Measurements from ENCODE around the gene PRDM5. TPM values are rescaled to one million over a fixed set of nuclear protein-coding genes. Genes with fewer than 3 reads are reported as not detected.

PRDM5 gene
- total RNA-seq, 2 donors from 2014 or later: 9.9 to 18.9 TPM

GRCh38 chr4:120821977-120822376 lies 100.5 kb downstream of the PRDM5 start:
- WGBS: 88% methylated on average over 3 of the region's 3 CpGs
- no peak overlapping the region for H3K4me3 ChIP-seq
- no peaks in the 10 kb centered on the region for H3K27me3 ChIP-seq (replicated peaks; ENCODE audit: insufficient read depth)
- intact Hi-C loops (cut with DNase I): no loop called here
- no peaks in the 10 kb centered on the region for H3K4me1 ChIP-seq (replicated peaks)
- TF ChIP-seq POLR2A (IDR thresholded peaks at IDR 0.05): no peak
- no peaks in the 10 kb centered on the region for H3K9me3 ChIP-seq
- H3K27ac ChIP-seq: no peak overlapping the region
- H3K36me3 ChIP-seq: no peaks in the 10 kb centered on the region
- DNase-seq (ENCODE audit: low spot score): no peak

GRCh38 chr4:120821029-120821428 lies 101.5 kb downstream of the PRDM5 start:
- intact Hi-C loops (cut with DNase I): no loop called here
- TF ChIP-seq POLR2AphosphoS5 (IDR thresholded peaks at IDR 0.05): no peak
- no peak for TF ChIP-seq CTCF (IDR thresholded peaks at IDR 0.05)
- TF ChIP-seq POLR2A (IDR thresholded peaks at IDR 0.05): no peak
- H3K27ac ChIP-seq: no peak overlapping the region

GRCh38 chr4:120819805-120820437 lies 102.6 kb downstream of the PRDM5 start:
- no peaks in the 10 kb centered on the region for H3K9me3 ChIP-seq
- TF ChIP-seq POLR2AphosphoS5 (IDR thresholded peaks at IDR 0.05) (no peak), CTCF (IDR thresholded peaks at IDR 0.05) (no peak), POLR2A (IDR thresholded peaks at IDR 0.05) (no peak)
- WGBS: 91% methylated on average over 6 of the region's 6 CpGs
- DNase-seq (ENCODE audit: low spot score): no peak
- intact Hi-C loops (cut with DNase I): no loop called here
- no peaks in the 10 kb centered on the region for H3K36me3 ChIP-seq
- H3K27me3 ChIP-seq (replicated peaks; ENCODE audit: insufficient read depth): no peaks in the 10 kb centered on the region
- no peaks in the 10 kb centered on the region for H3K4me1 ChIP-seq (replicated peaks)
- no peak overlapping the region for H3K27ac ChIP-seq
- no peak overlapping the region for H3K4me3 ChIP-seq

More at GRCh38 chr4:120821029-120821428, 101.5 kb downstream of the PRDM5 start:
- no peak for DNase-seq (ENCODE audit: low spot score)
- Histone ChIP-seq H3K4me1 (replicated peaks) (no peaks in the 10 kb centered on the region), H3K4me3 (no peak overlapping the region), H3K27me3 (replicated peaks; ENCODE audit: insufficient read depth) (no peaks in the 10 kb centered on the region), H3K36me3 (no peaks in the 10 kb centered on the region), H3K9me3 (no peaks in the 10 kb centered on the region)
- 94% methylated on average over 3 of the region's 3 CpGs for WGBS

- no peak overlapping the region for H3K27ac ChIP-seq
- H3K9me3 ChIP-seq: no peaks in the 10 kb centered on the region
- 80% methylated on average over 13 of the region's 13 CpGs for WGBS
- H3K4me1 ChIP-seq (replicated peaks): no peaks in the 10 kb centered on the region
- intact Hi-C loops (cut with DNase I): no loop called here
- TF ChIP-seq CTCF (IDR thresholded peaks at IDR 0.05) (no peak), POLR2A (IDR thresholded peaks at IDR 0.05) (no peak), POLR2AphosphoS5 (IDR thresholded peaks at IDR 0.05) (no peak)
- H3K27me3 ChIP-seq (replicated peaks; ENCODE audit: insufficient read depth): no peaks in the 10 kb centered on the region
- H3K36me3 ChIP-seq: no peaks in the 10 kb centered on the region
- no peak for DNase-seq (ENCODE audit: low spot score)
- no peak overlapping the region for H3K4me3 ChIP-seq
These were observed 106.1 kb downstream of the PRDM5 start for GRCh38 chr4:120816296-120816965.

GRCh38 chr4:120815361-120815760 lies 107.2 kb downstream of the PRDM5 start:
- Histone ChIP-seq H3K4me1 (replicated peaks) (no peaks in the 10 kb centered on the region), H3K27me3 (replicated peaks; ENCODE audit: insufficient read depth) (no peaks in the 10 kb centered on the region), H3K4me3 (no peak overlapping the region), H3K36me3 (no peaks in the 10 kb centered on the region), H3K27ac (no peak overlapping the region), H3K9me3 (no peaks in the 10 kb centered on the region)
- WGBS: 94% methylated on average over 2 of the region's 2 CpGs
- intact Hi-C loops (cut with DNase I): no loop called here
- TF ChIP-seq CTCF (IDR thresholded peaks at IDR 0.05) (no peak), POLR2A (IDR thresholded peaks at IDR 0.05) (no peak), POLR2AphosphoS5 (IDR thresholded peaks at IDR 0.05) (no peak)
- no peak for DNase-seq (ENCODE audit: low spot score)

Measured in prostate gland (tissue), 2 donors.